ENCODE data around the gene SIAH2. TPM values are rescaled to one million over a fixed set of nuclear protein-coding genes. Genes with fewer than 3 reads are reported as not detected.

Gene SIAH2
- total and polyA plus RNA-seq, 2 of the 8 experiments (the other 6 are each of a cell fraction or from before 2014, with no cell fraction given), result 23.9 to 34.2 TPM

- TF ChIP-seq SIN3A (conservative IDR thresholded peaks at IDR 0.05 in 1 of 2, IDR thresholded peaks at IDR 0.05 in 1 of 2; ENCODE audit: low read depth in 1 of 2, low read length in 2 of 2) (0 out of 4 replicates have a peak, but pooled peaks have one; percentile 23 to 38), YY1 (IDR thresholded peaks at IDR 0.05; ENCODE audit: low read depth, low read length) (peak; percentile 69), SP2 (IDR thresholded peaks at IDR 0.05; ENCODE audit: low read length) (no peak), KDM4A (IDR thresholded peaks at IDR 0.05; ENCODE audit: low read depth, low read length, severe bottlenecking) (peak; percentile 93), SIRT6 (IDR thresholded peaks at IDR 0.05; ENCODE audit: low read length) (no peak), RXRA (IDR thresholded peaks at IDR 0.05; ENCODE audit: insufficient read depth, low read depth, low read length) (no peak), TAF7 (optimal IDR thresholded peaks at IDR 0.05; ENCODE audit: borderline replicate concordance, low read depth, low read length) (no peak), KDM1A (IDR thresholded peaks at IDR 0.05; ENCODE audit: borderline replicate concordance, low read length) (no peak)
These were observed 59.1 kb downstream of the SIAH2 start, which contains the start of gene ERICH6 (continued) for GRCh38 chr3:150703756-150704344.
